Keratinocyte (primary cell): ENCODE measurements around the gene THUMPD3. TPM values are rescaled to one million over a fixed set of nuclear protein-coding genes. Genes with fewer than 3 reads are reported as not detected.

ENCODE experiments used
- DNase-seq: peaks from one replicate; pipeline ENCODE4 v3.0.0-alpha.2; 2011; ENCODE audit warnings: low read depth, missing footprints, low spot score
- FAIRE-seq: peaks from 2 replicates; lab custom pipeline; 2011; peaks lifted over from hg19 to GRCh38; lab: Jason Lieb, UNC
- H2AFZ ChIP-seq: 2 replicates; pipeline ENCODE4 v1.6.0; 2012; ENCODE audit warnings: low read length, control low read depth, inconsistent platforms; ENCODE audit not compliant: control insufficient read depth
- H3K27ac ChIP-seq: 2 replicates; pipeline ENCODE4 v1.5.1; 2011; ENCODE audit warnings: low read length; ENCODE audit not compliant: control insufficient read depth, insufficient read depth
- H3K27me3 ChIP-seq: 3 replicates; pipeline ENCODE4 v1.6.0; 2011; ENCODE audit warnings: low read length; ENCODE audit not compliant: control insufficient read depth, insufficient read depth; ENCODE audit errors: extremely low read depth
- H3K36me3 ChIP-seq, 2 experiments: 2 replicates in 1 of 2; 3 replicates in 1 of 2; pipeline ENCODE4 v1.5.1; 2011; ENCODE audit warnings: low read length in 2 of 2, mild to moderate bottlenecking in 1 of 2; ENCODE audit not compliant: control insufficient read depth in 2 of 2, insufficient read depth in 2 of 2; ENCODE audit errors: extremely low read depth in 1 of 2
- H3K4me1 ChIP-seq: 3 replicates; pipeline ENCODE4 v1.5.1; 2011; ENCODE audit warnings: low read length; ENCODE audit not compliant: control insufficient read depth, insufficient read depth; ENCODE audit errors: extremely low read depth
- H3K4me2 ChIP-seq: 3 replicates; pipeline ENCODE4 v1.6.0; 2011; ENCODE audit warnings: low read depth, low read length; ENCODE audit not compliant: control insufficient read depth, insufficient read depth; ENCODE audit errors: extremely low read depth
- H3K4me3 ChIP-seq, 3 experiments: fragments of 200-600 bp in 1 of 3; sonication (generic) in 1 of 3; 2 replicates in 2 of 3; 3 replicates in 1 of 3; pipeline ENCODE4 v1.5.1; 2011 to 2016; ENCODE audit warnings: low read length in 3 of 3, mild to moderate bottlenecking in 3 of 3, control low read depth in 2 of 3, inconsistent platforms in 1 of 3, low read depth in 1 of 3, mixed read lengths in 1 of 3, mixed run types in 1 of 3, moderate library complexity in 1 of 3; ENCODE audit not compliant: control insufficient read depth in 2 of 3, insufficient read depth in 2 of 3; ENCODE audit errors: extremely low read depth in 1 of 3
- H3K79me2 ChIP-seq: 2 replicates; pipeline ENCODE4 v1.6.0; 2012; ENCODE audit warnings: low read length; ENCODE audit not compliant: control insufficient read depth, insufficient read depth
- H3K9ac ChIP-seq: 3 replicates; pipeline ENCODE4 v1.6.0; 2011; ENCODE audit warnings: low read length; ENCODE audit not compliant: control insufficient read depth, insufficient read depth; ENCODE audit errors: extremely low read depth
- H3K9me1 ChIP-seq: 3 replicates; pipeline ENCODE4 v1.6.0; 2011; ENCODE audit warnings: low read length; ENCODE audit not compliant: control insufficient read depth, insufficient read depth; ENCODE audit errors: extremely low read depth
- H3K9me3 ChIP-seq: 2 replicates; pipeline ENCODE4 v1.5.1; 2012; ENCODE audit warnings: low read depth, low read length; ENCODE audit not compliant: control insufficient read depth
- H4K20me1 ChIP-seq: 3 replicates; pipeline ENCODE4 v1.6.0; 2011; ENCODE audit warnings: low read length; ENCODE audit not compliant: control insufficient read depth, insufficient read depth; ENCODE audit errors: extremely low read depth
- CTCF ChIP-seq, 3 experiments: IDR thresholded peaks in 1 of 3; conservative IDR thresholded peaks in 1 of 3; optimal IDR thresholded peaks in 1 of 3; 2 replicates in 2 of 3; 3 replicates in 1 of 3; pipeline versions ENCODE3 to v1.5.1; 2011; ENCODE audit warnings: low read length in 3 of 3, mild to moderate bottlenecking in 3 of 3, moderate library complexity in 2 of 3, control low read depth in 1 of 3, inconsistent platforms in 1 of 3; ENCODE audit not compliant: insufficient read depth in 2 of 3; ENCODE audit errors: extremely low read depth in 1 of 3
- EZH2 ChIP-seq: IDR thresholded peaks from one replicate; pipeline ENCODE4 v1.6.1; 2012; ENCODE audit warnings: inconsistent platforms, mild to moderate bottlenecking, low read length, moderate library complexity
- dilution Hi-C: fragments of 300-500 bp; cut with MboI; formaldehyde crosslinking; loops from one replicate; pipeline ENCODE4 v1.7.0; 2020; ENCODE audit warnings: low sequenced_read_pairs; ENCODE audit not compliant: extremely low pct_ligation_motif_present
- polyA plus RNA-seq, 5 experiments: library from polyadenylated mRNA; depleted of rRNA in 3 of 5; stranded (reverse) in 3 of 5; stranded (forward) in 1 of 5; unstranded in 1 of 5; fragments of >200 nt; gene quantifications; 1 replicate in 1 of 5; 2 replicates in 3 of 5; 3 replicates in 1 of 5; pipeline versions ENCODE4 v1.2.1 to v1.2.3, GENCODE V29; 2011 to 2012; ENCODE audit warnings: missing spikeins in 2 of 5, low read depth in 1 of 5, low replicate concordance in 1 of 5

Gene THUMPD3
- polyA plus RNA-seq, 1 donor (not counting 4 experiments of a cell fraction or from before 2014, with no cell fraction given): 59.8 TPM

GRCh38 chr3:9435316-9435715, 72.5 kb downstream of the THUMPD3 start:
- H3K36me3 ChIP-seq: peaks cover 39 to 46% of the 10 kb centered on the region in 2 experiments
- H3K9ac ChIP-seq: no peak overlapping the region
- no peaks in the 10 kb centered on the region for H3K9me3 ChIP-seq
- peaks cover 56% of the 10 kb centered on the region for H3K79me2 ChIP-seq
- TF ChIP-seq EZH2 (no peak), CTCF (optimal IDR thresholded peaks at IDR 0.05 in 1 of 3, IDR thresholded peaks at IDR 0.05 in 1 of 3, conservative IDR thresholded peaks at IDR 0.05 in 1 of 3; ENCODE audit: extremely low read depth in 1 of 3, insufficient read depth in 2 of 3, low read length in 3 of 3) (no peak)
- no peak overlapping the region for H2AFZ ChIP-seq
- H3K4me3 ChIP-seq: no peak overlapping the region
- FAIRE-seq: no peak
- dilution Hi-C loops: no loop called here
- no peaks in the 10 kb centered on the region for H3K9me1 ChIP-seq
- H3K4me1 ChIP-seq: no peaks in the 10 kb centered on the region
- H3K4me2 ChIP-seq: no peak overlapping the region
- H3K27me3 ChIP-seq: no peaks in the 10 kb centered on the region
- no peak overlapping the region for H3K27ac ChIP-seq
- peaks cover 3% of the 10 kb centered on the region for H4K20me1 ChIP-seq
- DNase-seq: no peak

Other genes with a start within 250 kb of the THUMPD3 start
- 4.3 to 7.2 TPM (median 6.2 TPM) in 3 replicates for gene SRGAP3, start 113.4 kb upstream of the THUMPD3 start, polyA plus RNA-seq
- 28.9 to 52.8 TPM (median 37.8 TPM) in 3 replicates for gene SETD5, start 34.6 kb downstream of the THUMPD3 start, polyA plus RNA-seq
- 0.03 TPM in 1 of 3 replicates, not detected in the others for gene LHFPL4, start 190.8 kb downstream of the THUMPD3 start, polyA plus RNA-seq